Caco-2 (cell line): Measurements from ENCODE around the gene ABCG5. TPM values are rescaled to one million over a fixed set of nuclear protein-coding genes. Genes with fewer than 3 reads are reported as not detected.

Experiments used
- BruUV-seq: library from RNA; stranded (reverse); fragments of 400-500 nt; replicated peaks from 2 replicates; lab custom pipeline; 2021; lab: Mats Ljungman, UMichigan
- CTCF ChIA-PET: fragments of 300-600 bp; sonication (Branson Sonifier 250); formaldehyde crosslinking; loops from one replicate; lab custom pipeline; 2022; ENCODE audit warnings: antibody characterized with exemption; lab: Charles Lee
- POLR2A ChIA-PET: fragments of 300-600 bp; sonication (Branson Sonifier 250); formaldehyde crosslinking; loops from one replicate; lab custom pipeline; 2022; ENCODE audit warnings: antibody characterized with exemption; lab: Charles Lee
- DNase-seq, 2 experiments: peaks; one replicate each; pipeline versions ENCODE4 v3.0.0 to v3.0.0-alpha.2; 2020 to 2022
- H3K27me3 ChIP-seq: replicated peaks from 2 replicates; pipeline ENCODE4 v1.6.0; 2011; ENCODE audit warnings: low read length; ENCODE audit not compliant: control insufficient read depth, insufficient read depth
- H3K36me3 ChIP-seq: 2 replicates; pipeline ENCODE4 v1.5.1; 2011; ENCODE audit warnings: low read length; ENCODE audit not compliant: control insufficient read depth, insufficient read depth
- H3K4me1 ChIP-seq: fragments of 250-450 bp; sonication (Bioruptor Pico); 2 replicates; pipeline ENCODE4 v1.5.1; 2020; ENCODE audit warnings: mild to moderate bottlenecking
- H3K4me3 ChIP-seq: 2 replicates; pipeline ENCODE4 v1.5.1; 2011; ENCODE audit warnings: low read depth, mild to moderate bottlenecking, control low read depth, low read length
- H3K9me3 ChIP-seq: fragments of 250-450 bp; sonication (Bioruptor Pico); 2 replicates; pipeline ENCODE4 v1.5.1; 2020; ENCODE audit warnings: mild to moderate bottlenecking, moderate library complexity
- H3K27ac Mint-ChIP-seq: one replicate; pipeline ENCODE4 v1.8.0; 2022; ENCODE audit warnings: mixed read lengths; ENCODE audit not compliant: unreplicated experiment
- H3K27me3 Mint-ChIP-seq: one replicate; pipeline ENCODE4 v1.8.0; 2022; ENCODE audit warnings: mixed read lengths; ENCODE audit not compliant: insufficient read depth, unreplicated experiment
- H3K36me3 Mint-ChIP-seq: one replicate; pipeline ENCODE4 v1.8.0; 2022; ENCODE audit warnings: mild to moderate bottlenecking, mixed read lengths; ENCODE audit not compliant: insufficient read depth, unreplicated experiment
- H3K4me1 Mint-ChIP-seq: one replicate; pipeline ENCODE4 v1.8.0; 2022; ENCODE audit warnings: low read depth, mixed read lengths; ENCODE audit not compliant: unreplicated experiment
- H3K4me3 Mint-ChIP-seq: one replicate; pipeline ENCODE4 v1.8.0; 2022; ENCODE audit warnings: mild to moderate bottlenecking, moderate library complexity, mixed read lengths; ENCODE audit not compliant: unreplicated experiment
- H3K9me3 Mint-ChIP-seq: one replicate; pipeline ENCODE4 v1.8.0; 2022; ENCODE audit warnings: mixed read lengths; ENCODE audit not compliant: unreplicated experiment
- CTCF ChIP-seq, 2 experiments: fragments of 200-600 bp in 1 of 2; IDR thresholded peaks; 1 replicate in 1 of 2; 2 replicates in 1 of 2; pipeline versions ENCODE4 v1.5.1 to v1.8.0; 2011 to 2022; ENCODE audit warnings: antibody characterized with exemption in 1 of 2, control low read depth in 1 of 2, inconsistent platforms in 1 of 2, low read depth in 1 of 2, low read length in 1 of 2, mild to moderate bottlenecking in 1 of 2, moderate library complexity in 1 of 2; ENCODE audit not compliant: insufficient read depth in 1 of 2, severe bottlenecking in 1 of 2, unreplicated experiment in 1 of 2
- intact Hi-C: fragments of 100-400 bp; cut with micrococcal nuclease; formaldehyde crosslinking; loops from one replicate; pipeline ENCODE4 v1.10.0; 2022; ENCODE audit not compliant: unreplicated experiment
- total RNA-seq: library from RNA; stranded (reverse); gene quantifications from 2 replicates; pipeline ENCODE4 v1.2.3, GENCODE V29; 2022

The ABCG5 gene
- total RNA-seq, 1 experiment from 2014 or later, result not detected

- H3K36me3 ChIP-seq, result no peaks in the 10 kb centered on the region
- peaks cover 9% of the 10 kb centered on the region for H3K4me1 ChIP-seq
- DNase-seq, result no peak
- intact Hi-C loops, result no loop called here
- H3K27me3 ChIP-seq, result no peaks in the 10 kb centered on the region
- Mint-ChIP-seq H3K27ac (no peak overlapping the region), H3K9me3 (no peaks in the 10 kb centered on the region), H3K4me1 (peaks cover 10% of the 10 kb centered on the region), H3K36me3 (no peaks in the 10 kb centered on the region), H3K4me3 (no peak overlapping the region), H3K27me3 (no peaks in the 10 kb centered on the region)
- H3K4me3 ChIP-seq, result no peak overlapping the region
- ChIA-PET POLR2A (no interaction called here), CTCF (interaction anchor here (0.7 kb wide), 1 partner anchor 204 kb away, joined by 3 read pairs; no protein-coding TSS in a partner anchor)
- H3K9me3 ChIP-seq, result no peaks in the 10 kb centered on the region
- BruUV-seq, result no TSS peak
- no peak for TF ChIP-seq CTCF (IDR thresholded peaks at IDR 0.05; ENCODE audit: insufficient read depth in 1 of 2, low read depth in 1 of 2, low read length in 1 of 2, severe bottlenecking in 1 of 2, unreplicated experiment in 1 of 2)
These were observed 25.7 kb downstream of the ABCG5 start for GRCh38 chr2:43812947-43813346.

GRCh38 chr2:43812006-43812405 is 26.6 kb downstream of the ABCG5 start:
- peaks cover 20% of the 10 kb centered on the region for H3K4me1 Mint-ChIP-seq
- H3K27ac Mint-ChIP-seq, result no peak overlapping the region
- no peak overlapping the region for H3K4me3 ChIP-seq
- H3K27me3 Mint-ChIP-seq, result no peaks in the 10 kb centered on the region
- no peaks in the 10 kb centered on the region for H3K36me3 ChIP-seq
- H3K9me3 ChIP-seq, result no peaks in the 10 kb centered on the region
- DNase-seq, result no peak
- H3K36me3 Mint-ChIP-seq, result no peaks in the 10 kb centered on the region
- intact Hi-C loops, result no loop called here
- no TSS peak for BruUV-seq
- no peaks in the 10 kb centered on the region for H3K27me3 ChIP-seq
- no peak overlapping the region for H3K4me3 Mint-ChIP-seq
- TF ChIP-seq CTCF (IDR thresholded peaks at IDR 0.05; ENCODE audit: insufficient read depth in 1 of 2, low read depth in 1 of 2, low read length in 1 of 2, severe bottlenecking in 1 of 2, unreplicated experiment in 1 of 2), result no peak
- H3K4me1 ChIP-seq, result peaks cover 14% of the 10 kb centered on the region
- H3K9me3 Mint-ChIP-seq, result no peaks in the 10 kb centered on the region
- ChIA-PET POLR2A (interaction anchor here (0.7 kb wide), 1 partner anchor 904 kb away, joined by 4 read pairs; no protein-coding TSS in a partner anchor), CTCF (interaction anchor here (0.7 kb wide), 1 partner anchor 203 kb away, joined by 3 read pairs; no protein-coding TSS in a partner anchor)

GRCh38 chr2:43810888-43811287 is 27.8 kb downstream of the ABCG5 start:
- Histone ChIP-seq H3K4me1 (peaks cover 25% of the 10 kb centered on the region), H3K27me3 (no peaks in the 10 kb centered on the region), H3K4me3 (no peak overlapping the region), H3K9me3 (no peaks in the 10 kb centered on the region), H3K36me3 (no peaks in the 10 kb centered on the region)
- Mint-ChIP-seq H3K27me3 (no peaks in the 10 kb centered on the region), H3K4me3 (no peak overlapping the region), H3K36me3 (no peaks in the 10 kb centered on the region), H3K9me3 (no peaks in the 10 kb centered on the region), H3K4me1 (peaks cover 27% of the 10 kb centered on the region), H3K27ac (no peak overlapping the region)
- POLR2A ChIA-PET, result no interaction called here
- BruUV-seq, result no TSS peak
- TF ChIP-seq CTCF (IDR thresholded peaks at IDR 0.05; ENCODE audit: insufficient read depth in 1 of 2, low read depth in 1 of 2, low read length in 1 of 2, severe bottlenecking in 1 of 2, unreplicated experiment in 1 of 2), result no peak
- CTCF ChIA-PET, result no interaction called here
- DNase-seq, result no peak
- intact Hi-C loops, result no loop called here
